Measurements from ENCODE around the gene ICAM2. TPM values are rescaled to one million over a fixed set of nuclear protein-coding genes. Genes with fewer than 3 reads are reported as not detected.
A peak's percentile ranks its signal among the peaks of the same experiment; 100 is the strongest.
"Not testable (repeated sequence)": the region's sequence is repeated elsewhere in the genome, so short reads cannot be mapped to it uniquely, and the experiment has no call there.

The ICAM2 gene
- total RNA-seq, 1 donor from 2014 or later = 3.5 TPM

DNA sequence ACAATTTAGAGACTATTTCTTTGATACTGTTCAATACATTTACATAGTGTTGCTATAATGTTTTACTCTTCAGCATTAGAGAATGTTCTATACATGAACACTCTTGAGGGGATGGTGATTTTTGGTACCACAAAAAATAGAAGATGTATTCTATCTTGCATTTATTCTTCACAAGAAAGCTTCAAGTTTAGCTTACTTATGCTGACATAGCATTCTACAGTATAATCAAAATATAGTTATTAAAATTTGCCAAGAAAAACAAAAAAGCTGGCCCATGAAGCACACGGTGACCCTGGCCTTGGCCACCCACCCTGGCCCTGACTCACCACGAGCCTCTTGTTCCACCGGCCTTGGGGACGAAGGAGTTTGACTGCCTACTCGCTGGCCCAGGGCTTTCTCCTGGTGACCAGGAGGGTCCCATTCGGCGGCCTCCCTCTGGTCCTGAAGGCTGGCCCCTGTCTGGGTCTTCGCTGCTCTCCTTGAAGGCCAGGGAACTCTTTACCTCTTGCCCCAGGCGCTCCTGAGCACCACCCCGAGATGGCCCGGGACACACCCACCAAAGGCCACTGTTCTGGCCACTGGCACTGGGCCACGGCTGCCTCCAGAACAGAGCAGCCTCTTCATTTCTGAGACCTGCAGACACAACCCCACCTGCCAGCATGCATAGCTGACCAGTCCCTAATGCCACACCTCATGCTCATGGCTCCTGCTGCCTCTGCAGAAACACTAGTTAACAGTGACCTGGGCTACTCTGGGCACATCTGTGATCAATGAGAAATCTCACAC is 22.5 kb upstream of the ICAM2 start:
- ATAC-seq = no peak

DNA sequence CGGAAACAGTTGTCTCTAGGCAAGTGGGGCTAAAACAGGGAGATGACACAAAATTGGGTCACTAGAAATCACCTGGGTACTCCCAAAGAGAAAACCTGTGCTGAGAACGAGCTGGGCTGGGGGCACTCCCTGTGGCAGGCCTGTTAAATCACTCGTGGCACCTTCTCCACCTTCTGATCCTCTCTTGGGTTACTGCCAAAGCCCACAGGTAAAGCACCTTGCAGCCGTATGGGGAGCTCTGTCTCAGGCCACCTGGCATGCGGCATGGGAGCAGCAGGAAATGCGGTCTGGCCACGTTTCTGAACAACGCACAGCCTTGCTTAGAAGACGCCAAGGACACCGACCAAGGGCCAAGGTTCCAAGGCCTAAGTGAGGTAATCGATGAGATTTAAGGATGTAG is 21.5 kb upstream of the ICAM2 start:
- no peak for ATAC-seq

DNA sequence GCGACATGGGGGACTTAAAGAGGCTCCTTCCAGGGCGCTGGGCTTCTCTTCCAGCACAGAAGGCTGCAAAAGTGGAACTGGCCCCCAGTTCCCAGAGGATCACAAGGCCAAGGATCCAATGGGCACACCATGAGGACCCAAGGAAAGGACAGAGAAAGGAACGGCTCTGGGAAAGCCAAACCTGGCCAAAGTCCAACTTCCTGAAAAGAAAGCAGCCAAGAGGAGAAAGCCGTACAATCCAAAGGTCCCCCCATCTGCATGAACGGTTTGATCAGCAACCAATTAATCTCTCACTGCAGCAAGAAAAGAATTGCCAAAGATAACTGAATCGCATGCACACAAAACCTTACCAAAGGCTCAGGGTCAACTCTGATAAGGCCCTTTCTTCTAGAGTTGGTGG is 19.8 kb upstream of the ICAM2 start:
- ATAC-seq = no peak

DNA sequence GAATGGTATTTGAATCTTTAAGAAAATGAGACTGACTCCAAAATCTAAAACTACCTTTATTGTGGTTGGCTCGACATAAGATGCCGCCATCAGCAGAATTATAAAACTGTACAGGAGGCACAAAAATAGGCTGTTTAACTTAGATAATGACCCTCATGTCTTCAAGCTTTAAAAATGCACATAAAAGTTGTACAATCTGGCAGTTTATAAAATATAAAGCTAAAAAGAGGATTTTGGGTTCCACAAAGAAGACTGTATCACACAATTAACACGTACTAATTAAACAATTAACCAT is 18.6 kb upstream of the ICAM2 start:
- ATAC-seq = no peak

- peak; percentile 13 for ATAC-seq
Measured at GRCh38 chr17:64038331-64039105, 18.1 kb upstream of the ICAM2 start.

DNA sequence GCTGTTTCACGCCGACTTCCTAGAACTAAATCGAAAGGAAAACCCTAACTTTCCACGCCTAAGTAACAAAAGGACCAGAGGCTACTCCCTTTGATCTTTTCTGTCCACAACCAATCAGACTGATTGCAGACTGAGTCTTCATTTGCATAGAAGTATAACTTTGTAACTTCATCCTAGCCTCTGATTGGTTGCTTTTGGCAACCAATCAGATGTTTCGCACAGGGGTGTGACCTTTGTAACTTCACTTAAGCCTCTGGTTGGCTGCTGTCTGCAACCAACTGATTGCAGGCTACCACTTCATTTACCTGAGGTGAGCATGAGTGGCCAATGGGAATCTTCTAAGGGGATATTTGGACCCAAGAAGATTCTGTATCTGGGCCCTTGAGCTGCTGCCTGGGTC is 17.4 kb upstream of the ICAM2 start:
- ATAC-seq = no peak

- no peak for ATAC-seq
Measured at GRCh38 chr17:64037180-64037579, 16.7 kb upstream of the ICAM2 start.

- ATAC-seq = peak; percentile 35
Measured at GRCh38 chr17:64036198-64036922, 15.9 kb upstream of the ICAM2 start.

DNA sequence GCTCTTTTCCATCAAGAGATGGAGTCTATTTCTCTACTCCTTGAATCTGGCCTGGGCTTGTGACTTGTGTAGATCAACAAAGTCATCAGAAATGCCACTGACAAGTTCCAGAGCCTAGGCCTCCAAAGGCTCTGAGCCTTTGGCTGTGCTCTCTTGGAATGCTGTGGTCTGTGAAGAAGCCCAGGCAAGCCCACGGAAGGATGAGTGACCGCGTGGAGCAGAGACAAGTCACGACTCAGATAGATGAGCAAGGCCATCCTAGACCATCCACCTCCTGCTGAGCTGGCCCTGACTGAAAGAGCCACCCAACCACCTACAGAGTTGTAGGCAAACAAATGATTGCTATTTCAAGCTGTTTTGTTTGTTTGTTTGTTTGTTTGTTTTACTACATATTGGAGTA is 11.6 kb upstream of the ICAM2 start:
- no peak for ATAC-seq

DNA sequence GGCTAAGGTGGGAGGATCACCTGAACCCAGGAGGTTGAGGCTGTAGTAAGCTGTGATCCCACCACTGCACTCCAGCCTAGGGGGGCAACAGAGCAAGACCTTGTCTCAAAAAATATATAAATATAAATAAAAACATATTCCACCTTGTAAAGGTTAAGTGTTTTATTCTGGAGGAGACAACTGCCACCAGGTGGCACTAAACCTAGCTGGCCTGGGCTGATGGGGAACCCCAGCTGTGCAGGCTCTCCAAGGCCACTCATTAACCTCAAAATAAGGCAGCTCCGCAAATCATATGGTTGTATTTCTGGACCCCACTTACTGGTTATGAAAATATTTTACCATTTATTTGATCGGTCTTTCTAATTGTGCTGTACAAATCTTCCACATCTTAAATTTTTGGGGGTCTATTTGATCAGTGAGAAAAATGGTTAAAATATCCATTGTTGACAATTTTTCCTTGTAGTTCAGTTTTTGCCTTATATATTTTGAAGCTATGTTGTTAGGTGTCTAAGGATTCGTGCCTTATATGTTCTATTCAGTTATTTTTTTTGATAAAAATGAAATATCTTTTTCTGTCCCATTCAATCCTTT is 8.5 kb upstream of the ICAM2 start:
- peak; percentile 69 for ATAC-seq

- peak; percentile 66 for ATAC-seq
Measured at GRCh38 chr17:64025732-64026294, 5.4 kb upstream of the ICAM2 start.

DNA sequence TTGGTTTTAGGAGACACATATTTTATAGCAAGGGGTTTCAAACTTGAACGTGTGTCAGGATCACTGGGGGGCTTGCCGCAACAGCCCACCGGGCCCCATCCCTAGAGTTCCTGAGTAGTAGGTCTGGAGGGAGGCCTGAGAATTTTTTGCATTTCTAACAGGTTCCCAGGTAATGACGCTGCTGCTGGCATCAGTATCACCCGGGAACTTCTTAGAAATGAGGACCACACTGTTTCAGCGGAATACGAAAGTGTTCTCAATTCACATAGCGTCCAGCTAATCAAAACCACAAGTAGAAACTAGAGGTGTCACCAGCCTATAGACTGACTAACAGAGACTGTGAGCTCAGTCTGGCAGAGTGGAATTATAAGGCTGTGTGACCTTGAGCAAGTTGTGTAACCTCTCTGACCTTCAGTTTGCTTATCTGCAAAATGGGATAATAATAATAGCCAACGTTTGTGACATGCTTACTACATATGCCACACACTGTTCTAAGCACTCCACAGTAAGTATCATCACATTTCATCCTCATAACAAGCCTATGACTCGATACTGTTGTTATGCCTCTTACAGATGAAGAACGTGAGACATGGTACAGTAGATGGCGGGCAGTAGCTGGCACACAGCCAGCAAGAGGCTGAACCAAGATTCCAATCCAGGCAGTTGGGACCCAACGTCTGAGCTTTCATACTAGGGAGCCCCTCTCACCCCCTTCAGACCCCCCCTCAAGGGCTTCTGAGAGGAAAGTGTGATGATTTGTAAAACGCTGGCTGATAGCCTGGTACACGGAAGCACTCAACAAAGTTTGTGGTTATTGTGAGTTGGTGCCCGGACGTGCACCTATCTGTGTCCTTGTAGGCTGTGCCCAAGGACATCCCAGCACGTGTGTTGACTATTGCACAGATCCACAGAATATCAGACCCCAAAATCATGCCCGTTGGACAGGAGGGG is 4.6 kb upstream of the ICAM2 start:
- ATAC-seq = peak; percentile 12

- ATAC-seq = no peak
Measured at GRCh38 chr17:64024215-64024654, 3.8 kb upstream of the ICAM2 start.

DNA sequence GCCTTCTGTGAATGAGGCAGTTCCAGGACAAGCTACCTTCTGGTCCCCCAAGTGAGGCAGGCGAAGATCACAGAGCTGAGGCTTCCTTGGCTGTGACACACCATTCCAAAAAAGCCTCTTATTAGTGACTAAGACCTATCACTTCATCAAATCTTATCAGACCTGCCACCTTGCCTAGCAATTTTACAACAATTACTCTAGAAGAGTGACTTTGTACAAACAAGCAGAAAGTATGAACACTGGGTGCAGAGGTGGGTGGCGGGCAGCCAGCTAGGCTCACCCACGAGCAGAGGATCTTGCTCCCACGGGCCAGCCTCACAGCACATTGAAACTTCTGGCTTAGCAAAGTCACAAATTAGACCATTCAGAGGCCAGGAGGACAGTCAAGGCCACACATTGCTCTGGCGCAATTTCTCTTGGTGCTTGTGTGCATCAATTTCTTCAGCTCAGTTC is 2.2 kb upstream of the ICAM2 start:
- no peak for ATAC-seq

DNA sequence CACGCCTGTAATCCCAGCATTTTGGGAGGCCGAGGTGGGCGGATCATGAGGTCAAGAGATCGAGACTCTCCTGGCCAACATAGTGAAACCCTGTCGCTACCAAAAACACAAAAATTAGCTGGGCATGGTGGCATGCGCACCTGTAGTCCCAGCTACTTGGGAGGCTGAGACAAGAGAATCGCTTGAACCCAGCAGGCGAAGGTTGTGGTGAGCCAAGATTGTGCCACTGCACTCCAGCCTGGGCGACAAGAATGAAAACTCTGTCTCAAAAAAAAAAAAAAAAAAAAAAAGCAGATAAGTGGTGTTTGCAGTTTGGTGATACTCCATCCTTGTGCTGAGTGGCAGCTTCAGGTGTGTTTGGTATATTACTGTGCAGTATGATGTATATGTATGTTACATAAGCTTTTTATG is 877 bp downstream of the ICAM2 start:
- ATAC-seq = not testable (repeated sequence)

DNA sequence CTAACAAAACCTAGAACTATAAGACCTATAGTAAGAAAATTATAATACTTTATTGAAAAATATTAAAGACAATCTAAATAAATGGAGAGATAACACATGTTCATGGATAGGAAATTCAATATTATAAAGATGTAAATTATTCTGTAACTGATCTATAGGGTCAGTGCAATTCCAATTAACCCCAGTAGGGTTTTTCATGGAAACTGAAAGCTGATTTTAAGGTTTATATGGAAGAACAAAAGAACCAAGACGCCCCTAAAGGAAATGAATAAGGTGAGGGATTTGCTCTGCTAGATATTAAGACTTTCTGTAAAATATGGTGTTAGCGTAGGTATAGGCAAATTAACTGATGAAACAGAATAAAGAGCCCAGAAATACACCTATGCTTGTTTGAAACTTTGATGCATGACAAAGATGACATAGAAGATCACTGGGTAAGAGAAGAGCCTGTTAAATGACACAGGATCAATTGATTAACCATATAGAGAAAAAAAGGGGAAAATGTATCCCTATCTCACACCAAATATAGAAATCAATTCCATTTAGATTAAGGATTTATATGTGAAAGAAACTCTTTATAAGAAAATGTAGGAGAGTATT is 3.0 kb downstream of the ICAM2 start:
- ATAC-seq = no peak

GRCh38 chr17:64016974-64017373 is 3.5 kb downstream of the ICAM2 start:
- no peak for ATAC-seq

DNA sequence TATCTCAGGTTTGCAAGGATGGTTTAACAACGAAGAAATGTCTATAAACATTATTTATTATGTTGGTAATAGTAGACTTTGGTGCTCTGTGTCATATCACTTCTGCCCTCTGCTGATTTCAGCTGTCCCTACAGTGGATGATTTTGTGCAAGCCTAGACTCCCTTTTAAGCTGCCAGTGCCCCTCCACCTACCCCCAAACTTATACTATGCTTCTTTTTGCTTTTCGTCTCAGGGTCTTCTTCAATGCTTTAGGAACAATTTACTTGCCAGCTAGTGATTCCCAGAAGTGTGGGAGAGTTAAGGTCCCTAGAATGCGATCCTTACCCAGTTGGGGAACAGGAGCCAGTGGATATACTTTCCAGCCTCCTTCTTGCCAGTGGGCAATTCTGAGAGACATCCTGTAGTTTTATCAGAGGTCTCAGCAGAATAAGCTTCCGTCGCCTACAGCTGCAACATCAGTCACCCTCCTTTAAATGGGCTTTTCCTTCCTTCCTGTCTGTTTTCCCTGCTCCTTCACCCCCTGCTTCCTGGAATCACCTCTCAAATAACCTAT is 4.1 kb downstream of the ICAM2 start:
- no peak for ATAC-seq

DNA sequence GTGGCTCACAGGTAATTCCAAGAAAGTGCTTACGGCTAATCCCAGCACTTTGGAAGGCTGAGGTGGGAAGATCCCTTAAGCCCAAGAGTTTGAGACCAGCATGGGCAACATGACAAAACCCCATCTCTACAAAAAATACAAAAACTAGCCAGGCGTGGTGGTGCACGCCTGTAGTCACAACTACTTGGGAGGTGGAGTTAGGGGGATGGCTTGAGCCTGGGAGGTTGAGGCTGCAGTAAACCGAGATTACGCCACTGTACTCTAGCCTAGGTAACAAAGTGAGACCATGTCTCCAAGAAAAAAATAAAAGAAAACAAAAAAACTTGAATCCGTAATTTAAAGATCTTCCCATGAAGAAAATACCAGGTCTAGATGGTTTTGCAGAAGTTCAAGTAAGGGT is 5.0 kb downstream of the ICAM2 start:
- ATAC-seq = no peak

GRCh38 chr17:64009571-64010402 is 10.6 kb downstream of the ICAM2 start:
- peak; percentile 47 for ATAC-seq
